Naive thymus-derived CD8-positive, alpha-beta T cell (primary cell): Measurements from ENCODE around the gene ERBB4. TPM values are rescaled to one million over a fixed set of nuclear protein-coding genes. Genes with fewer than 3 reads are reported as not detected.

Source experiments
- ATAC-seq, 2 donors: fragments of 150-1000 bp; cut with Tn5 transposase in 1 of 2; sonication (Bioruptor Pico), chemical (Tn5 transposase) in 1 of 2; 1 replicate in 1 of 2; 2 replicates in 1 of 2; pipeline ENCODE4 v1.10.0; 2021; ENCODE audit warnings: mild to moderate bottlenecking in 2 of 2, moderate library complexity in 2 of 2
- POLR2A ChIA-PET: fragments of 350-600 bp; sonication (Branson Sonifier 250); formaldehyde crosslinking; loops from one replicate; lab custom pipeline; 2021; ENCODE audit warnings: antibody characterized with exemption; lab: Charles Lee
- DNase-seq, 10 donors: peaks; one replicate each; pipeline versions ENCODE4 v3.0.0 to v3.0.0-alpha.2; 2020 to 2022
- H3K27ac Mint-ChIP-seq, 10 donors: one replicate each; pipeline ENCODE4 v1.8.0; 2020 to 2022; ENCODE audit warnings: mild to moderate bottlenecking in 10 of 10, mixed read lengths in 10 of 10, moderate library complexity in 4 of 10, inconsistent platforms in 1 of 10
- H3K27me3 Mint-ChIP-seq, 5 donors: one replicate each; pipeline ENCODE4 v1.8.0; 2021 to 2022; ENCODE audit warnings: mixed read lengths in 5 of 5
- H3K36me3 Mint-ChIP-seq, 3 donors: one replicate each; pipeline ENCODE4 v1.8.0; 2020 to 2022; ENCODE audit warnings: mixed read lengths in 3 of 3, mild to moderate bottlenecking in 2 of 3, inconsistent platforms in 1 of 3
- H3K4me1 Mint-ChIP-seq, 4 donors: one replicate each; pipeline ENCODE4 v1.8.0; 2021 to 2022; ENCODE audit warnings: mixed read lengths in 4 of 4
- H3K4me3 Mint-ChIP-seq, 10 donors: one replicate each; pipeline ENCODE4 v1.8.0; 2020 to 2022; ENCODE audit warnings: mild to moderate bottlenecking in 10 of 10, mixed read lengths in 10 of 10, moderate library complexity in 6 of 10, inconsistent platforms in 1 of 10
- H3K9me3 Mint-ChIP-seq, 9 donors: one replicate each; pipeline ENCODE4 v1.8.0; 2020 to 2022; ENCODE audit warnings: mixed read lengths in 9 of 9, mild to moderate bottlenecking in 3 of 9, inconsistent platforms in 1 of 9, moderate library complexity in 1 of 9
- polyA plus RNA-seq, 3 donors: library from polyadenylated mRNA; unstranded; fragments of 300-500 nt; fragmentation: Illumina TruSeq; gene quantifications; one replicate each; pipeline ENCODE4 v1.2.3, GENCODE V29; 2021
- total RNA-seq, 8 experiments: library from RNA in 2 of 8; stranded (reverse) in 2 of 8; gene quantifications; one replicate each; pipeline ENCODE4 v1.2.3 and lab custom pipeline; 2021 to 2026

Gene ERBB4
- total and polyA plus RNA-seq, 5 experiments from 2014 or later: not detected

GRCh38 chr2:212288308-212288707 is 250.3 kb downstream of the ERBB4 start:
- POLR2A ChIA-PET: no interaction called here
- H3K9me3 Mint-ChIP-seq: peaks cover 0 to 15% (median 0%) of the 10 kb centered on the region in 9 donors
- H3K27me3 Mint-ChIP-seq: no peaks in the 10 kb centered on the region
- H3K4me3 Mint-ChIP-seq: no peak overlapping the region
- H3K27ac Mint-ChIP-seq: no peak overlapping the region
- ATAC-seq (no peak), DNase-seq (no peak)
- no peaks in the 10 kb centered on the region for H3K4me1 Mint-ChIP-seq
- no peaks in the 10 kb centered on the region for H3K36me3 Mint-ChIP-seq

GRCh38 chr2:212284166-212284565 is 254.4 kb downstream of the ERBB4 start:
- Mint-ChIP-seq H3K4me1 (no peaks in the 10 kb centered on the region), H3K36me3 (no peaks in the 10 kb centered on the region), H3K4me3 (no peak overlapping the region), H3K27me3 (no peaks in the 10 kb centered on the region), H3K9me3 (peaks cover 0 to 15% (median 0%) of the 10 kb centered on the region in 9 donors), H3K27ac (no peak overlapping the region)
- no peak for ATAC-seq
- POLR2A ChIA-PET: no interaction called here
- no peak for DNase-seq

- Mint-ChIP-seq H3K9me3 (peaks cover 0 to 11% (median 0%) of the 10 kb centered on the region in 9 donors), H3K4me1 (no peaks in the 10 kb centered on the region), H3K27ac (no peak overlapping the region), H3K36me3 (no peaks in the 10 kb centered on the region), H3K27me3 (no peaks in the 10 kb centered on the region), H3K4me3 (no peak overlapping the region)
- ATAC-seq (no peak), DNase-seq (no peak)
- POLR2A ChIA-PET: no interaction called here
These were observed 255.8 kb downstream of the ERBB4 start for GRCh38 chr2:212282671-212283261.

GRCh38 chr2:212276813-212277212 is 261.8 kb downstream of the ERBB4 start:
- DNase-seq: no peak
- Mint-ChIP-seq H3K36me3 (no peaks in the 10 kb centered on the region), H3K9me3 (peaks cover 0 to 9% (median 0%) of the 10 kb centered on the region in 9 donors), H3K4me1 (no peaks in the 10 kb centered on the region), H3K27ac (no peak overlapping the region), H3K27me3 (no peaks in the 10 kb centered on the region), H3K4me3 (no peak overlapping the region)
- ATAC-seq: no peak
- POLR2A ChIA-PET: no interaction called here

- POLR2A ChIA-PET: no interaction called here
- Mint-ChIP-seq H3K36me3 (no peaks in the 10 kb centered on the region), H3K9me3 (peaks cover 0 to 9% (median 0%) of the 10 kb centered on the region in 9 donors), H3K27me3 (no peaks in the 10 kb centered on the region), H3K4me1 (no peaks in the 10 kb centered on the region), H3K4me3 (no peak overlapping the region), H3K27ac (no peak overlapping the region)
- no peak for DNase-seq
- ATAC-seq: no peak
These were observed 264.4 kb downstream of the ERBB4 start for GRCh38 chr2:212274215-212274614.

GRCh38 chr2:212271583-212271982 is 267.0 kb downstream of the ERBB4 start:
- Mint-ChIP-seq H3K9me3 (peaks cover 0 to 4% (median 0%) of the 10 kb centered on the region in 9 donors), H3K4me3 (no peak overlapping the region), H3K27me3 (no peaks in the 10 kb centered on the region), H3K27ac (no peak overlapping the region), H3K36me3 (no peaks in the 10 kb centered on the region), H3K4me1 (no peaks in the 10 kb centered on the region)
- ATAC-seq (no peak), DNase-seq (no peak)
- POLR2A ChIA-PET: no interaction called here

GRCh38 chr2:212269005-212269404 is 269.6 kb downstream of the ERBB4 start:
- no peaks in the 10 kb centered on the region for H3K27me3 Mint-ChIP-seq
- H3K4me1 Mint-ChIP-seq: no peaks in the 10 kb centered on the region
- H3K4me3 Mint-ChIP-seq: no peak overlapping the region
- DNase-seq (no peak), ATAC-seq (no peak)
- no peaks in the 10 kb centered on the region for H3K36me3 Mint-ChIP-seq
- H3K9me3 Mint-ChIP-seq: peaks cover 0 to 2% (median 0%) of the 10 kb centered on the region in 9 donors
- H3K27ac Mint-ChIP-seq: no peak overlapping the region
- POLR2A ChIA-PET: no interaction called here

- no peak overlapping the region for H3K27ac Mint-ChIP-seq
- H3K4me3 Mint-ChIP-seq: no peak overlapping the region
- ATAC-seq (no peak), DNase-seq (no peak)
- no peaks in the 10 kb centered on the region for H3K27me3 Mint-ChIP-seq
- POLR2A ChIA-PET: no interaction called here
- H3K4me1 Mint-ChIP-seq: no peaks in the 10 kb centered on the region
- no peaks in the 10 kb centered on the region for H3K36me3 Mint-ChIP-seq
- peaks cover 0 to 2% (median 0%) of the 10 kb centered on the region in 9 donors for H3K9me3 Mint-ChIP-seq
These were observed 272.3 kb downstream of the ERBB4 start for GRCh38 chr2:212266297-212266696.

GRCh38 chr2:212265777-212266176 is 272.8 kb downstream of the ERBB4 start:
- H3K4me1 Mint-ChIP-seq: no peaks in the 10 kb centered on the region
- POLR2A ChIA-PET: no interaction called here
- H3K4me3 Mint-ChIP-seq: no peak overlapping the region
- H3K27ac Mint-ChIP-seq: no peak overlapping the region
- H3K27me3 Mint-ChIP-seq: no peaks in the 10 kb centered on the region
- DNase-seq (no peak), ATAC-seq (no peak)
- peaks cover 0 to 2% (median 0%) of the 10 kb centered on the region in 9 donors for H3K9me3 Mint-ChIP-seq
- no peaks in the 10 kb centered on the region for H3K36me3 Mint-ChIP-seq

- H3K36me3 Mint-ChIP-seq: no peaks in the 10 kb centered on the region
- peaks cover 0 to 3% (median 0%) of the 10 kb centered on the region in 9 donors for H3K9me3 Mint-ChIP-seq
- no peak overlapping the region for H3K27ac Mint-ChIP-seq
- no peaks in the 10 kb centered on the region for H3K4me1 Mint-ChIP-seq
- DNase-seq (no peak), ATAC-seq (no peak)
- H3K27me3 Mint-ChIP-seq: no peaks in the 10 kb centered on the region
- POLR2A ChIA-PET: no interaction called here
- no peak overlapping the region for H3K4me3 Mint-ChIP-seq
These were observed 274.4 kb downstream of the ERBB4 start for GRCh38 chr2:212264187-212264586.

- Mint-ChIP-seq H3K4me3 (no peak overlapping the region), H3K27me3 (no peaks in the 10 kb centered on the region), H3K4me1 (no peaks in the 10 kb centered on the region), H3K36me3 (no peaks in the 10 kb centered on the region), H3K27ac (no peak overlapping the region), H3K9me3 (peaks cover 0 to 3% (median 0%) of the 10 kb centered on the region in 9 donors)
- ATAC-seq (no peak), DNase-seq (no peak)
- POLR2A ChIA-PET: no interaction called here
These were observed 279.4 kb downstream of the ERBB4 start for GRCh38 chr2:212259226-212259625.

GRCh38 chr2:212254339-212254738 is 284.3 kb downstream of the ERBB4 start:
- Mint-ChIP-seq H3K9me3 (peaks cover 0 to 13% (median 0%) of the 10 kb centered on the region in 9 donors), H3K27ac (no peak overlapping the region), H3K27me3 (no peaks in the 10 kb centered on the region), H3K4me3 (no peak overlapping the region), H3K36me3 (no peaks in the 10 kb centered on the region), H3K4me1 (no peaks in the 10 kb centered on the region)
- ATAC-seq: no peak
- POLR2A ChIA-PET: no interaction called here
- DNase-seq: no peak

GRCh38 chr2:212249451-212249850 is 289.2 kb downstream of the ERBB4 start:
- ATAC-seq (no peak), DNase-seq (no peak)
- Mint-ChIP-seq H3K27ac (no peak overlapping the region), H3K36me3 (no peaks in the 10 kb centered on the region), H3K27me3 (no peaks in the 10 kb centered on the region), H3K9me3 (peaks cover 0 to 13% (median 0%) of the 10 kb centered on the region in 9 donors), H3K4me3 (no peak overlapping the region), H3K4me1 (no peaks in the 10 kb centered on the region)
- POLR2A ChIA-PET: no interaction called here

- H3K36me3 Mint-ChIP-seq: no peaks in the 10 kb centered on the region
- no peak overlapping the region for H3K4me3 Mint-ChIP-seq
- H3K27me3 Mint-ChIP-seq: no peaks in the 10 kb centered on the region
- ATAC-seq (no peak), DNase-seq (no peak)
- H3K4me1 Mint-ChIP-seq: no peaks in the 10 kb centered on the region
- H3K9me3 Mint-ChIP-seq: no peaks in the 10 kb centered on the region
- POLR2A ChIA-PET: no interaction called here
- H3K27ac Mint-ChIP-seq: no peak overlapping the region
These were observed 292.7 kb downstream of the ERBB4 start for GRCh38 chr2:212245880-212246279.
